SKM-1 treated with dmso at 0.1 percent for 144 hours (cell line): ENCODE results near the gene COL6A2.

ENCODE experiments used
- DNase-seq: peaks from one replicate; lab custom pipeline; 2025; ENCODE audit not compliant: unreplicated experiment; lab: John Stamatoyannopoulos, UW

COL6A2 gene

DNA sequence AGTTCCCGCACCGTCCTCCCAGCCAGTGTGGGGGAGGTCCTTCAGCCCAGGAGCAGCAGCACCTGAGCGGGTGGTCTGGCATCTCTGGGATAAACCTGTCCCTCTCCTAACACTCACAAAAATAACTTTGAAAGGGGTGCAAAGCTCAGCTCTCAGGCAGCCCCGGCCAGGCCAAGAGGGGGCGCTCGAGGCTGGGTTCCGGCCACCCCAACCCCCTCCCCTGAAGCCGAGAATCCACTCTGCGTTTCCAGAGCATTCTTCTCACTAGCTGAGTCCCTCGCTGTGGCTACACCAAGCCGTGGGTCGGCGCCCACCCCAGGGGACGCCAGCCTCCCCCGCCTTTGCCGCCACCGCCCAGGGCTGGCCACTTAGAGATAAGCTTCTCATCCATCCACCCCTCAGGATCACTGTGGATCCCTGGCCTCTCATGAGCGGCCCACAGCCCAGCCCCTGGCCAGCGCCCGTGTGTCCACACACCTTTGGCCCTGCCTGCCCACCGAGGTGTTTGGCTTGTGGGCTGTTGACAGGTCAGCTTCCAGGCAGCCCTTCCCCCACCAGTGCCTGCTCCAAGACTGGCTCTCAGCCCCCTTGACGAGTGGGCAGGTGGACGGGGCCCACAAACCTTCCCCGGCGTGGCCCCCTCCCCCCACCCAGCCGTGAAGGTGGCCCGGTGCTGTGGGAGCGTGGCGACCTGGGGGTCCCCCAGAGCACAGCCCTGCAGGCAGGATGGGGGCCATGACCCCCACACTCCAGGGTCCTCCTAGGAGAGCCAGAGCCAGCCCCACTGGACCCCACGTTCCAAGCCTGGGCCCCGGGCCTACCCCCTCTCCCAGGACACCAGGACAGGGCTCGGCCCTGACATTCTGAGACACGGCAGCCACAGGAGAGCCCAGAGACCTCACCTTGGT is 55.6 kb downstream of the COL6A2 start:
- DNase-seq: peak; percentile 28

DNA sequence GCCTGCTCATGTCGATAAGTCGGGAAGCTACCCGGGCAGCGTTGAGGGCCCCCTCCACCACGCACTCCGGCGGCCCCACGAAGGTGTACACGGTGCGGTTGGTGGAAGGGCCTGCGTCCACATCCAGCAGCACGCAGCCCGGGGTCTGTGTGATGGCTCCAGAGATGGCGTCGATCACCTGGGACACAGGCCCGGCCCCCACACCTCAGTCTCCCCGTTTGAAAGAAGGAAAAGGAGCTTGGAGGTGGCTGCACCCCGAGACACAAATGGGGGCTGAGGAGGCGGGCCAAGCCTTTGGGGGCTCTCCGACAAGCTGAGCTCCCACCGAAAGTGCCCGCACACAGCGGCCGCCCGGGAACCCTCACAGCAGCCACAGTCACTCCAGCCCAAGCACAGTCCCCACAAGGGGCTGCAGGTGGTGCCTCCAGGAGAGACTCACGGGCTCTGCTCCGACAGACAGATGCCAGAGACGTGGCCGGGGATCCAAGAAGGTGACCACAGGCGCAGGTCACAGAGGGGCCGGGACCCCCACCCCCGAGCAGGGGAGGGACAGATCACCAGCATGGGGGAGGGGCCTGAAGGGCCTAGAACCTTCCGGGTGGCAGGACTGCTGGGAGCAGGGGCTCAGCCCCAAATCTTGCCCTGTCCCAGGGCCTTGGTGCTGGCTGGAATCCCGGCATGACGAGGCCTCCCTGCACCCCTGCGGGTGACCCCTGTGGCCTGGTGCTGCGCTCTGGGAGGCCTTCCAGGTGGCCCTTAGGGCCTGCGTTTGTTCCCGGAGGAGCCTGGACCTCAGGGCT is 56.4 kb downstream of the COL6A2 start:
- no peak for DNase-seq

DNA sequence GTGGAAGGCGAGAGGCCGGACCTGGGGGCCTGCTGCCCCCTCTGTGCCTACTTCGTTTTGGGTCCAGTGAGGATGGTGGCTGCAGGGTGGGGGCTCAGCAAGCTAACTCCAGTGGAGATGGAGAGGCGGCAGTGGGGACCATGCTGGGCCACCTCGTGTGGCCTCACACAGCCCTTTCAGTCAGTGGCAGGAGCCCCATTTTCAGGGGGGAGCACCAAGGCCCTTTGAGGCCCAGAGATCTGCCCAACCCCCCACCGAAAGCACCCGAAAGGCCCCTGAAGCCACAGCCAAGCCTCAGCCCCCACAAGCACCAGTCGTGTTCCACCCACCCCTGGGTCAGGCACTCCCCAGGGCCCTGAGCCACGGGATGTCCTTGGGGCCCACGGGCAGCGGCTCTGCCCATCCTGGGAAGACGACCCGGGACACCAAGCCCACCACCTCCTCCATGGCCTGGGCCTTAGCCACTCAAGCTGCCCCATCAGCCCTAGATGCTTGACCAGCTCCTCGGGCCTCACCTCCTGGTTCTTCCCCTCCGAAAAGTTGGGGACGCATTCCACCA is 57.1 kb downstream of the COL6A2 start:
- no peak for DNase-seq

DNA sequence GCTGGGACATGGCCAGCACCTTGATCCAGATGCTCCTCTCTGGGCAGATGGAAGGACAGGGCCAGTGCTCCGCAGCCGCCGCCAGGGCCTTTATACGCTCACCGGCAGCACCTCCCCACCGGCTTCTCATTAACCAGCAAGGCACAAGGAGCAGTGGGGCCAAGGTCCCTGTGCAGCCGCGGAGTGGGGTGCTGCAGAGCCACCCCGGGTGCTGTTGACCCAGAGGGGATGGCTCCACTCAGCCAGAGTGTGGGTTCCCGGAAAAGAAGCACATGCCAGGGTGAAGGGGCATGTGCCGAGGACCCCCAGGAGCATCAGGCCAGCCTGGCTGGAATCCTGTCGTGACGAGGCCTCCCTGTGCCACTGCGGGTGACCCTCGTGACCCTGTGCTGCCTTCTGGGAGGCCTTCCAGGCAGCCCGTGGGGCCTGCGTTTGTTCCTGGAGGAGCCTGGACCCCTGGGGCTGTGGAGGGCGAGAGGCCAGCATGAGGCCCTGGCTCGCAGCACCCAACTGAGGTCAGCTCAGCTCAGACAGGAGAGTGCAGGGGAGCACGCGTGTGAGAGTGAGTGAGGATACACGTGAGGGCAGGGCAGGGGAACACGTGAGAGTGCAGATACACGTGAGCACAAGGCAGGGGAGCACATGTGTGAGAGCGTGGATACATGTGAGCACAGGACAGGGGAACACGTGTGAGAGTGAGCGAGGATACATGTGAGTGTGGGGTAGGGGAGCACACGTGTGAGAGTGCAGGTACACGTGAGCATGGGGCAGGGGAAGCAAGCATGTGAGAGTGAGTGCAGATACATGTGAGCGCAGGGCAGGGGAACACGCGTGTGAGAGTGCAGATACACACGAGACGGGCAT is 57.8 kb downstream of the COL6A2 start, which contains the start of gene FTCD:
TSS of gene FTCD (minus strand) at position 66 of the 864 bp plus-strand sequence. CDS start at position 10, 56 bp downstream.
- DNase-seq: no peak

DNA sequence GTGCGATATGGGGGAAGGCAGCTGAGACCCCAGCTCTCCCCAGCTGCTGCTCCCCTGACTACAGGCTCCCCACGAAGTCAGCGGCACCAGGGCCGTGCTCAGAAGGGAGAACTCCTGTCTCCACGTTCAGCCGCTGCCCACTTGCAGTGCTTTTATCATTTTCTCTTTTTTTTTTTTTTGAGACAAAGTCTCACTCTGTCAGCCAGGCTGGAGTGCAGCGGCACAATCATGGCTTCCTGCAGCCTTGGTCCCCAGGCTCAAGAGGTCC is 58.4 kb downstream of the COL6A2 start:
- DNase-seq: no peak

DNA sequence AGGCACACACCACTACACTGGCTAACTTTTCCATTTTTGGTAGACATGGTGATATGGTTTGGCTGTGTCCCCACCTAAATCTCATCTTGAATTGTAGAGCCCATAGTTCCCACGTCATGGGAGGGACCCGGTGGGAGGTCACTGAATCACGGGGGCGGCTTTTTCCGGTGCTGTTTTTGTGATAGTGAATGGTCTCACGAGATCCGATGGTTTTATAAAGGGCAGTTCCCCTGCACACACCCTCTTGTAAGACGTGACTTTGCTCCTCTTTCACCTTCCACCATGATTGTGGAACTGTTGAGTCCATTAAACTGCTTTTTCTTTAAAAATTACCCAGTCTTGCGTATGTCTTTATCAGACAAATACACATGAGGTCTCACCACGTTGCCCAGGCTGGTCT is 58.8 kb downstream of the COL6A2 start:
- DNase-seq: no peak

DNA sequence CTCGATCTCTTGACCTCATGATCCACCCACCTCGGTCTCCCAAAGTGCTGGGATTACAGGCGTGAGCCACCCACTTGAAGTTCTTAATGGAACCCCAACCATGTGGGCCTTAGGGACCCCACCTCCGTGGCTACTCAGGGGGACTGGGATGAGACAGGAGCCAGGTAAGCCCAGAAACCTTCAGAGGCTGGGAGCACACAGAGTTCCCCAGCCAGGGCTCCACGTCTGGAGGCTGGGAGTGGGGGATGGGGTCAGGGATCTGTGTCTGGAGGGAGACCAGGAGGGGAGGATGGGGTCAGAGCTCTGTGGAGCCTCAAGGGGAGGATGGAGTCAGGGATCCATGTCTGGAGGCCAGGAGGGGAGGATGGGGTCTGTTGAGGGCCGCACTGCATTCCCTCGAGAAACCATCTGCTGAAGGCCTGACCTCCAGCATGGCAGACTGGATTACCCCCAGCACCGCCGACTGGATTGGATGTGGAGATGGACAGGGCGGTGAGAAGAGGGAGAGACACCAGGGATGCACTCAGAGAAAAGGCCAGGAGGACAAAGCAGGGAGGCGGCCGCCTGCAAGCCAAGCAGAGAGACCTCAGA is 59.6 kb downstream of the COL6A2 start:
- no peak for DNase-seq

DNA sequence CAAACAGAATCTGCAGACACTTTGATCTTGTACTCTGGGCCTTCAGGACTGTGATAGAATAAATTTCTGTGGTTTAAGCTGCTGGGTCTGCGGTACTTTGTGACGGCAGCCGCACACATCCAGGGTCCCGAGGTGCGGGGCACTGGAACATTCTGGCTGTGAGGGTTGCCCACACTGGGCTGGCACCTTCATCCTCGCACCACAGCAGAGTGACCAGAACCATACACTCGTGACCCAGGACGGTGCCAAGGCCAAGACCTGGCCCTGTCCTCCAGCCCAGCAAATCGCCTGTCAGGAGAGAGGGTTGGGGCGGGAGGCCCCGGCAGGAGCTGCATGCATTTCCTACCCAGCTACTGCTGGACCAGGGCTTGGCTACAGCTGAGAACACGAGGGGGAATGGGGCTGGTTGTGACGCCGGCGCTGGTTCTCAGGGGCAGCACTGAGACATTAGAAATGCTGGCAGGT is 60.1 kb downstream of the COL6A2 start:
- no peak for DNase-seq

GRCh38 chr21:46158666-46159300 is 60.9 kb downstream of the COL6A2 start:
- no peak for DNase-seq

GRCh38 chr21:46159390-46159789 is 61.5 kb downstream of the COL6A2 start:
- no peak for DNase-seq

DNA sequence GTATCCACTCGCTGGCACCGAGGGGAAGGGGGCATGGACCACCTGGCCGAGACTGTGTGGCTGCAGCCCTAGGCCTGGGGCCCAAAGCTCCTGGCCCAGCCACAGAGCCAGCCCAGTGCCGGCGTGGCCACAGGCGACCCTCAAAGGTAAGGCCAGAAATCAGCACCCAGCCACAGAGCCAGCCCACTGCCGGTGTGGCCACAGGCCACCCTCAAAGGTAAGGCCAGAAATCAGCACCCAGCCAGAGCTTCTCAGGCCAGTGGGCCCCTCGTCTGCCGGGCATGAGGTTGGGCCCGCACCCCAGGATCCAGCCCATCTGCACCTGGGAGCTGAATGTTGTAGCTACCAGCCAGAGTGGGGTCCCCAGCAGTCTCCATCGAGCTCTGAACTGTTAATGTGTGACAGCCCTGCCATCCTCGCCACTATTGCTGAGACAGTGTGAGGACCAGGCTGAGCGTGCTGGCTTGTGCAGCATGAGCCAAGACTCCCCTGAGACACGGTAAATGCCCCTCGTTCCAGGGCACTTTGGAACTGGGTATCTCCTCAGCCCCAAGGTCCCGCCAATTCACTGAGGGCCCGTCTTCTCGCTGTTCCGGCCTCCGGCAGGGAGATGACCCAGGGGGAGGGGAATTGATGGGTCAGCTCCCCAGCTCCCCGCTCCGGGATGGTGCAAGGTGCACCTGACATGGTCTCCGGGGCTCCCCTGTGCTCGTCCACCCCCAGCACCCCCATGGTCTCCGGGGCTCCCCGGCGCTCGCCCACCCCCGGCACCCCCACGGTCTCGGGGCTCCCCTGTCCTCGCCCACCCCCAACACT is 62.1 kb downstream of the COL6A2 start:
- no peak for DNase-seq

GRCh38 chr21:46160657-46160906 is 62.7 kb downstream of the COL6A2 start:
- DNase-seq: no peak

DNA sequence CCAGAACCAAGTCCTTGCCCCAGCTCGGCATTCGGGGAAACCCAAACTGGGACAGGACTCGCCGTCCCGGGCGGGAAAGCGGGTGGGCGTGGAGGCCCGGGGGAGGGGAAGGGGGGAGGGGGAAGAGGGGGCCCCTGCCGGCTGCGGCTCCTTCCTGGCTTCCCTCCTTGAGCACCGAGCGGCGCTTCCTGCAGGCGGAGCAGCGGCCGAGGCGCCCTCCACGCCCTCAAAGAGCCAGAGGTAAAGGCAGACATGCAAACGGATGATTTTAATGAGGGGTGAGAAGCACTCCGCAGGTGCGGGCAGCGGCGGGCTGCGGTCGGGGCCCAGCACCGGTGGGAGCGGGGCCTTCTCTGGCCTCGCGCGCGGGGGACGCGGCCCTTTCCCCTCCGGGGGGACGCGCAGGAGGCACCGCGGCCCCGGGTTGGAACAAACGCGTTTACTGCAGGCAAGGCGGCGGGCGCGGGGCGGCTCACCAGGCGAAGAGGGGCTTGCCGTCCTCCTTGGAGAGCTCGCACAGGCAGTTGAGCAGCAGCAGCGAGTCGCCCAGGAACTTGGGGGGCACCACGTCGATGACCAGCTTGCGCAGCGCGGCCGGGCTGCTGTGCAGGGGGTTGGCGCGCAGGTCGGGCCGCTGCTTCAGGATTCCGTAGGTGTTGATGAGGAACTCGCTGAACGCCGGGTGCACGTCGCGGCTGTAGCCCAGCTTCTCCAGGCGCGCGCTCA is 63.2 kb downstream of the COL6A2 start:
- no peak for DNase-seq

DNA sequence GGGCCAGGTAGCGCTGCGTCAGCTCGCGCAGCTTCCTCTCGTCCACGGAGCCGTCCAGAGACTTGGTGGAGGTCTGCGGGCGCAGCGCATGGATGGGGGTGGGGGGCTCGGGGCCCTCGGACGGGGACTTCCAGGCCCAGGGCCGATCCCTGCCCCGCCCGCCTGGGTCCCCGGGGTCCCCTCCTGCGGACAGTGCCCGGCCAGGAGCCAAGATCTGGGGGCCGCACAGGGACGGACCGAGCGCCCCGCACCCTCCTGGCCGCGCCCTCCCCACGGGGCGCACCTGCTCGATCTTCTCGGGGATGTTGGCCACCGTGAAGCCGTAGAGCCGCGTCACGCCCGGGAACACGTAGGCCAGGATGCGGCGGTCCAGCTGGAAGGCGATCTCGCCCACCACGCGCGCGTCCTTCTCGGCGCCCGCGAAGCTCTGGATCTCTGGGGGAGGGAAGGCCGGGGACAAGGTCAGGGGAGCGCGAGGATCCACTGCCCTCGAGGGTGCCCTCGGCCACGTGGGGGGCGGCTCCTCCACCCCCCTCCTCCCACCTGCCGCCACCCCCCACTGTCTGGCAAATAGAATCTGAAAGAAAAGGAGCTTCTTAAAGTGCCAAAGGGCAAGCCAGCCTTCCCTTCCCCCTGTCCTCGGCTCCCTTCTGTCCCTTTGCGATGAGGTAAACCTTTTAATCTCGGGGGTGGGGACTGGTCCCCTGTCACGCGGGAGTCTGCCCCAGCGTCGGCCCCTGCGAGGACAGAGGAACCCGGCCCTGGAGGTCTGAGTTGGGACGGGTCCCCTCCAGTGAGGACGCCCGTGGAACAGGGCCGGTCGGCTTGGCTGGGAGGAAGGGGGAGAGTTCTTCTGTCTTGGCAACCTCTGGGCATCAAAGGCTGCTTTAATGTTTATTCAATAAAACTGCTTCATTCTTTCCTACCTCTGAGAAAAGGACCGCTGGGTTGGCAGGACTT is 64.0 kb downstream of the COL6A2 start:
- DNase-seq: no peak

- DNase-seq: no peak
Observed at GRCh38 chr21:46163380-46163779, 65.5 kb downstream of the COL6A2 start.

DNA sequence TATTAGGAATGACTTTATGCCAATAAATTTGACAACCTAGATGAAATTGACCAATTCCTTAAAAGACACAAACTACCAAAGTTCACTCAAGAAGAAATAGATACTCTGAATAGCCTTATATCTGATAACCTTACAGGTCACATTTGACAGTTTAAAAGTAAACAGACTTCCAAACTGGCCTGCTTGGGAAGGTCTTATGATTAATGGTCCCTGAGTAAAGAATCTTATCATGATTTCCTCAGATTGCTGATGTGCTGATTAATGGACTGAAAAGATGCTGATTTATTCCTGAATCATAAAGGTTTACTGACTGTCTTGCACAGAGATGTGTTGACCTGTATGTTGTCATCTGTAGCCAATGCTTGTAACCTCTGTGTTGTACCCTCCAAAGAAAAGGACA is 67.2 kb downstream of the COL6A2 start:
- DNase-seq: no peak

- DNase-seq: no peak
Observed at GRCh38 chr21:46168238-46168637, 70.3 kb downstream of the COL6A2 start.
